OCI-LY1 (cell line): ENCODE measurements around the gene PLXNA1.

Experiments used
- H2AFZ ChIP-seq: fragments of 200-600 bp; sonication (generic), shearing (Covaris generic); 2 replicates; pipeline ENCODE4 v1.6.0; 2014; ENCODE audit warnings: antibody characterized with exemption, mild to moderate bottlenecking, low read length
- H3F3A ChIP-seq: fragments of 200-600 bp; sonication (generic), shearing (Covaris generic); 2 replicates; pipeline ENCODE4 v1.6.0; 2014; ENCODE audit warnings: mild to moderate bottlenecking, antibody characterized with exemption, low read length, moderate library complexity; ENCODE audit not compliant: insufficient read depth
- H3K27ac ChIP-seq: fragments of 200-600 bp; sonication (generic); 2 replicates; pipeline ENCODE4 v1.5.1; 2014; ENCODE audit warnings: low read length, mixed run types, mild to moderate bottlenecking, low read depth; ENCODE audit not compliant: poor library complexity, severe bottlenecking
- H3K27me3 ChIP-seq: fragments of 200-600 bp; sonication (generic); 2 replicates; pipeline ENCODE4 v1.6.0; 2014; ENCODE audit warnings: antibody characterized with exemption, mild to moderate bottlenecking, low read length, moderate library complexity; ENCODE audit not compliant: insufficient read depth
- H3K36me3 ChIP-seq: fragments of 200-600 bp; sonication (generic); 2 replicates; pipeline ENCODE4 v1.6.1; 2014; ENCODE audit warnings: mild to moderate bottlenecking, antibody characterized with exemption, low read length, moderate library complexity, mixed read lengths; ENCODE audit not compliant: insufficient read depth
- H3K4me1 ChIP-seq: fragments of 200-600 bp; sonication (generic); 2 replicates; pipeline ENCODE4 v1.5.1; 2014; ENCODE audit warnings: mild to moderate bottlenecking, low read length, moderate library complexity; ENCODE audit not compliant: insufficient read depth, severe bottlenecking
- H3K4me2 ChIP-seq: fragments of 200-600 bp; sonication (generic), shearing (Covaris generic); 2 replicates; pipeline ENCODE4 v1.6.1; 2014; ENCODE audit warnings: low read length
- H3K4me3 ChIP-seq: fragments of 200-600 bp; sonication (generic); 2 replicates; pipeline ENCODE4 v1.5.1; 2014; ENCODE audit warnings: low read length, low read depth, mild to moderate bottlenecking, mixed read lengths; ENCODE audit not compliant: poor library complexity, severe bottlenecking
- H3K79me2 ChIP-seq: fragments of 200-600 bp; shearing (Covaris generic); 2 replicates; pipeline ENCODE4 v1.6.1; 2016; ENCODE audit warnings: mixed run types, low read length, mixed read lengths; ENCODE audit not compliant: insufficient read depth
- H3K9ac ChIP-seq: fragments of 200-600 bp; sonication (generic), shearing (Covaris generic); 2 replicates; pipeline ENCODE4 v1.6.1; 2014; ENCODE audit warnings: mild to moderate bottlenecking, low read length, mixed read lengths
- H3K9me2 ChIP-seq: fragments of 200-600 bp; sonication (generic), shearing (Covaris generic); 2 replicates; pipeline ENCODE4 v1.6.1; 2014; ENCODE audit warnings: low read depth, mild to moderate bottlenecking, low read length, mixed read lengths
- H3K9me3 ChIP-seq: fragments of 200-600 bp; shearing (Covaris generic); 2 replicates; pipeline ENCODE4 v1.6.1; 2014; ENCODE audit warnings: low read length, mixed read lengths
- H4K20me1 ChIP-seq: fragments of 200-600 bp; sonication (generic), shearing (Covaris generic); 2 replicates; pipeline ENCODE4 v1.6.0; 2016; ENCODE audit warnings: mild to moderate bottlenecking, low read length; ENCODE audit not compliant: insufficient read depth
- CTCF ChIP-seq: fragments of 200-600 bp; sonication (generic), shearing (Covaris generic); IDR thresholded peaks from 2 replicates; pipeline ENCODE4 v1.5.1; 2017; ENCODE audit warnings: mild to moderate bottlenecking, antibody characterized with exemption, low read length, moderate library complexity, mixed read lengths
- EZH2 ChIP-seq: fragments of 200-600 bp; sonication (generic), shearing (Covaris generic); IDR thresholded peaks from 2 replicates; pipeline ENCODE4 v1.8.0; 2017; ENCODE audit warnings: borderline replicate concordance, mixed run types, mild to moderate bottlenecking, antibody characterized with exemption, low read length, moderate library complexity, mixed read lengths

PLXNA1 gene

DNA sequence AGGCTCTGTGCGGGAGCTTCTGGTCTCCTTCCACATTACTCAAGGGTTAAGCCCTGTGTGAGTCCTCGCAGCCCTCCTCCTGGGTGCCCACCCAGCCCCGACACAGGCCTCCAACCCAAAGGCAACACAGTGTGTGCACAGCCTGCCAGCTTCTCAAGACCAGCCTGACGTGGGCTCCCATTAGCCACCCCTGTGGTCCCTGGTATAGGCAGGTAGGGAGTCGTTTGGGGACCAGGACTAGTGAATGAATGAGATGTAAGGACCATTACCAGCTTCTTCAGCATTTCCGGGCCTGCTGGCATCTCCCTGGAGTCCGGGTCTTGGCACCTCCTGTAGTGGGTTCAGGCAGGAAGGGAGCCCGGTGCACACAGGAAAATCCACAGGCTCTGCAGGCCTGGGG lies 20.2 kb upstream of the PLXNA1 start:
- H3K4me1 ChIP-seq = no peaks in the 10 kb centered on the region
- H3K9me2 ChIP-seq = no peaks in the 10 kb centered on the region
- no peak overlapping the region for H3K9ac ChIP-seq
- H3K9me3 ChIP-seq = no peaks in the 10 kb centered on the region
- H4K20me1 ChIP-seq = no peaks in the 10 kb centered on the region
- H3F3A ChIP-seq = no peaks in the 10 kb centered on the region
- no peak overlapping the region for H2AFZ ChIP-seq
- H3K27ac ChIP-seq = no peak overlapping the region
- H3K27me3 ChIP-seq = no peaks in the 10 kb centered on the region
- TF ChIP-seq EZH2 (no peak), CTCF (no peak)
- no peaks in the 10 kb centered on the region for H3K36me3 ChIP-seq
- no peak overlapping the region for H3K4me2 ChIP-seq
- no peak overlapping the region for H3K4me3 ChIP-seq
- H3K79me2 ChIP-seq = no peaks in the 10 kb centered on the region

- H3K4me2 ChIP-seq = no peak overlapping the region
- H4K20me1 ChIP-seq = no peaks in the 10 kb centered on the region
- no peak for TF ChIP-seq CTCF
- no peak for TF ChIP-seq EZH2
- no peaks in the 10 kb centered on the region for H3K9me2 ChIP-seq
- no peaks in the 10 kb centered on the region for H3K79me2 ChIP-seq
- H3K27me3 ChIP-seq = no peaks in the 10 kb centered on the region
- H3K9ac ChIP-seq = no peak overlapping the region
- no peaks in the 10 kb centered on the region for H3K36me3 ChIP-seq
- no peaks in the 10 kb centered on the region for H3F3A ChIP-seq
- H3K4me1 ChIP-seq = no peaks in the 10 kb centered on the region
- H3K4me3 ChIP-seq = no peak overlapping the region
- no peak overlapping the region for H2AFZ ChIP-seq
- no peak overlapping the region for H3K27ac ChIP-seq
- H3K9me3 ChIP-seq = no peaks in the 10 kb centered on the region
These were observed 19.4 kb upstream of the PLXNA1 start for GRCh38 chr3:126963261-126964190.

DNA sequence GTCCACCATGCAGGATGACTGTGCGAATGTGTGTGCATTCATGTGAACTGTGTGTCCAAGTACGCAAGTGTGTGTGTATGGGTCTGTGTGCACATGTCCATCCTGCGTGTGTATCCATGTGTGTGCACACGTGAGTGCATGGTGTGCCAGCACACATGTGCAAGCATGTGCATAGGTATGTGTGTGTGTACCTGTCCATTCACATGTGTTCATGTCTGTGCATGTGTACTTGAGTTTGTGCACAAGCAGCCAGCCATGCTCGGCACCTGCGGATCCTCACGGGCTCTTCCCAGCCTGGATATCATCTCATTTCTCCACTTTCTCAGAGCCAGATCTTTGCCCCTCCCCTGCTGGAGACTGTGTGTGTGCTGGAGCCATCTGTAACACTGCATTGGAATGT lies 18.7 kb upstream of the PLXNA1 start:
- Histone ChIP-seq H3K4me1 (no peaks in the 10 kb centered on the region), H3K9ac (no peak overlapping the region)

More for the DNA sequence above, 18.7 kb upstream of the PLXNA1 start:
- Histone ChIP-seq H3K36me3 (no peaks in the 10 kb centered on the region), H3K9me3 (no peaks in the 10 kb centered on the region), H3K79me2 (no peaks in the 10 kb centered on the region), H3K4me3 (no peak overlapping the region), H3K27ac (no peak overlapping the region), H2AFZ (no peak overlapping the region), H3K9me2 (no peaks in the 10 kb centered on the region), H3K4me2 (no peak overlapping the region), H3F3A (no peaks in the 10 kb centered on the region), H4K20me1 (no peaks in the 10 kb centered on the region), H3K27me3 (no peaks in the 10 kb centered on the region)
- TF ChIP-seq EZH2 (no peak), CTCF (no peak)
